Rectal smooth muscle tissue (tissue), 1 donor: ENCODE data around the gene EPRS1.
A peak's percentile ranks its signal among the peaks of the same experiment; 100 is the strongest.
"Not testable (repeated sequence)": the region's sequence is repeated elsewhere in the genome, so short reads cannot be mapped to it uniquely, and the experiment has no call there.

Source experiments
- H3K27ac ChIP-seq: one replicate; pipeline ENCODE4 v1.7.0; 2013; ENCODE audit warnings: low read depth, low read length, inconsistent platforms
- H3K27me3 ChIP-seq: one replicate; pipeline ENCODE4 v1.7.0; 2013; ENCODE audit warnings: low read length; ENCODE audit not compliant: control insufficient read depth, insufficient read depth
- H3K36me3 ChIP-seq: one replicate; pipeline ENCODE4 v1.7.0; 2013; ENCODE audit warnings: low read length; ENCODE audit not compliant: control insufficient read depth, insufficient read depth
- H3K4me1 ChIP-seq: one replicate; pipeline ENCODE4 v1.7.0; 2013; ENCODE audit warnings: low read length; ENCODE audit not compliant: control insufficient read depth, insufficient read depth
- H3K4me3 ChIP-seq: one replicate; pipeline ENCODE4 v1.7.0; 2013; ENCODE audit warnings: low read length
- H3K9ac ChIP-seq: one replicate; pipeline ENCODE4 v1.7.0; 2013; ENCODE audit warnings: low read length

The EPRS1 gene

GRCh38 chr1:220046052-220046930, at the start of gene EPRS1:
TSS of gene EPRS1 (minus strand) at chr1:220046505. CDS start at chr1:220046388, 117 bp downstream.
- peak within 1 kb of the TSS; percentile 94 for H3K4me3 ChIP-seq
- H3K27me3 ChIP-seq: no peaks in the 10 kb centered on the region
- peak within 1 kb of the TSS; percentile 66 for H3K9ac ChIP-seq
- peak within 1 kb of the TSS; percentile 86 for H3K27ac ChIP-seq
- H3K36me3 ChIP-seq: no peaks in the 10 kb centered on the region
- H3K4me1 ChIP-seq: peaks cover 4% of the 10 kb centered on the region

DNA sequence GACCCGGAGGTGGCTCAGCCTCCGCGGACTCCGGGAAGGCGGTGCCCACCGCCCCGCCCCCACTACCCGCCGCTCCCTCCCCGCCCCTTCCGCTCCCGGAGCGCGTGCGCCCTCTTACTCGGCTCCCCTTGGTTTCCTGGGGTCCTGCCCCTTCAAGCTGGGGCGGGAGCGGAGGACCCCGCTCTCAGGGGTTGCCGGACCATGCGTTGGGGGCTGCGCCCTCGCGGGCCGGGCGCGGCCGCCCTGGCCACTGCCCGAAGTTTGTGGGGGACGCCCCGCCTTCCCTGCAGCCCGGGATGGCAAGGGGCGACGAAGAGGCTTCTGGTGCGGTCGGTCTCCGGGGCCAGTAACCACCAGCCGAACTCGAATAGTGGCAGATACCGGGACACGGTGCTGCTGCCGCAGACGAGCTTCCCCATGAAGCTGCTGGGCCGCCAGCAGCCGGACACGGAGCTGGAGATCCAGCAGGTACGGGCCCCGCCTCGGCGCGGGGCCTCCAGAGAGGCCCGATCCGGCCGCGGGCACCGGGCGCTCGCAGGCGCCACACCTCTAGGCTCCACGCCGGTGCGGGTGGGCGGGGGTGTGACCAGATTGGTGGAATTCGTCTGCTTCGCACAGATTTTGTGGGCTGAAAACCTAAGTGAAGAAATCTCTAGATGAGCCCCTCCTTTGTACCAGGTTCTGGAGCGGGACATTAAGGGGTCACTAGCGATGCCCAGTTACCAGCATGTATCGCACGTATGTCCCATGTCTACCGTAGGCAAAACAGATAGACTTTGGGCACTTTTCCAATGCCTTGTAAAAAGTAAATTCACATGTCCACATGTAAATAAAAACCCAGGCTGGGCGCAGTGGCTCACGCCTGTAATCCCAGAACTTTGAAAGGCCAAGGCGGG, 48.0 kb upstream of the EPRS1 start, which contains the start of gene IARS2:
TSS of gene IARS2 (plus strand) at position 117 of the 896 bp plus-strand sequence. CDS start at position 202, 85 bp downstream.
- H3K4me1 ChIP-seq: no peaks in the 10 kb centered on the region
- H3K27ac ChIP-seq: peak within 1 kb of the TSS; percentile 77
- no peaks in the 10 kb centered on the region for H3K27me3 ChIP-seq
- no peaks in the 10 kb centered on the region for H3K36me3 ChIP-seq
- H3K9ac ChIP-seq: peak within 1 kb of the TSS; percentile 68
- H3K4me3 ChIP-seq: peak within 1 kb of the TSS; percentile 91

GRCh38 chr1:220093361-220094015, 47.2 kb upstream of the EPRS1 start:
- H3K36me3 ChIP-seq: no peaks in the 10 kb centered on the region
- H3K27ac ChIP-seq: peak overlapping the region; percentile 77
- H3K27me3 ChIP-seq: no peaks in the 10 kb centered on the region
- no peak overlapping the region for H3K4me3 ChIP-seq
- H3K9ac ChIP-seq: no peak overlapping the region
- no peaks in the 10 kb centered on the region for H3K4me1 ChIP-seq

GRCh38 chr1:220092694-220093093, 46.4 kb upstream of the EPRS1 start:
- H3K36me3 ChIP-seq: no peaks in the 10 kb centered on the region
- no peak overlapping the region for H3K9ac ChIP-seq
- no peaks in the 10 kb centered on the region for H3K27me3 ChIP-seq
- no peaks in the 10 kb centered on the region for H3K4me1 ChIP-seq
- H3K27ac ChIP-seq: no peak overlapping the region
- no peak overlapping the region for H3K4me3 ChIP-seq

- H3K9ac ChIP-seq: peak within 1 kb of the TSS; percentile 10
- H3K27ac ChIP-seq: no peak within 1 kb of the TSS
Observed at GRCh38 chr1:220089650-220090556, 43.6 kb upstream of the EPRS1 start, which contains the start of gene BPNT1. TSS of gene BPNT1 (minus strand) at chr1:220089788. CDS start at chr1:220079846, 9,942 bp downstream.

DNA sequence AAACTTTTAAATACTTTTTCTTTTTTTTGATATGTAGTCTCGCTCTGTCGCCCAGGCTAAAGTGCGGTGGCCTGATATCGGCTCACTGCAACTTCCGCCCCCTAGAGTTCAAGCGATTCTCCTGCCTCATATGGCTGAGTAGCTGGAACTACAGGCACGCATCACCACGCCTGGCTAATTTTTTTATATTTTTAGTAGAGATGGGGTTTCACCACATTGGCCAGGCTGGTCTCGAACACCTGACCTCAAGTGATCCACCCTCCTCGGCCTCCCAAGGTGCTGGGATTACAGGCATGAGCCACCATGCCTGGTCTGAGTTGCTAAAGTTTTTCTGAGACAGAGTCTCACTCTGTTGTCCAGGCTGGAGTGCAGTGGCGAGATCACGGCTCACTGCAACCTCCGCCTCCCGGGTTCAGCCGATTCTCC, 40.0 kb upstream of the EPRS1 start:
- H3K27ac ChIP-seq, H3K36me3 ChIP-seq, H3K4me1 ChIP-seq: not testable (repeated sequence)

More at GRCh38 chr1:220089650-220090556, 43.6 kb upstream of the EPRS1 start, which contains the start of gene BPNT1:
- Histone ChIP-seq H3K4me1 (no peaks in the 10 kb centered on the region), H3K36me3 (no peaks in the 10 kb centered on the region), H3K4me3 (peak within 1 kb of the TSS; percentile 74), H3K27me3 (no peaks in the 10 kb centered on the region)

DNA sequence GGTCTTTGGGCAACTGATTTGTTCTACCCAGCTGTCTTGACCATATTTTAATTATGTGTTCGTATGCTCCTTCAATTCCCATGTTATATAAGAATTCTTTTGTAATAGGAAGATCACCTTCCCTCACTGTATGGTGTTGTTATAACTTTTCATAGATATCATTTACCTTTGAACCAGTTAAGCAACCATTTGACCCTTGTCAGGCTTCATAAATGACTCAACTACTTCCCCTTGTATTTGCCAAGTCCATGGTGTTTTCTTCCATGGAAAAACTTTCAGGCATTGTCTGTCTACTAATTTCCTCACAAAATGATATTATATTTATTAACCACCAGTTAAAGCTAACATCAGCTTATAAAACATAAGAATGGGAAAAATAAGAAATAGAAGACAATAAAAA, 38.2 kb upstream of the EPRS1 start:
- Histone ChIP-seq H3K27me3 (no peaks in the 10 kb centered on the region), H3K9ac (no peak overlapping the region), H3K4me1 (no peaks in the 10 kb centered on the region), H3K4me3 (no peak overlapping the region), H3K36me3 (no peaks in the 10 kb centered on the region), H3K27ac (no peak overlapping the region)

More for the DNA sequence above, 40.0 kb upstream of the EPRS1 start:
- H3K9ac ChIP-seq, H3K27me3 ChIP-seq, H3K4me3 ChIP-seq: not testable (repeated sequence)

GRCh38 chr1:220077887-220078286, 31.6 kb upstream of the EPRS1 start:
- H3K4me3 ChIP-seq: no peak overlapping the region
- no peak overlapping the region for H3K27ac ChIP-seq
- no peak overlapping the region for H3K9ac ChIP-seq
- H3K4me1 ChIP-seq: no peaks in the 10 kb centered on the region
- H3K27me3 ChIP-seq: no peaks in the 10 kb centered on the region
- H3K36me3 ChIP-seq: no peaks in the 10 kb centered on the region

GRCh38 chr1:220076861-220077762, 30.8 kb upstream of the EPRS1 start:
- no peaks in the 10 kb centered on the region for H3K27me3 ChIP-seq
- H3K4me3 ChIP-seq: no peak overlapping the region
- no peak overlapping the region for H3K9ac ChIP-seq
- no peak overlapping the region for H3K27ac ChIP-seq
- H3K4me1 ChIP-seq: no peaks in the 10 kb centered on the region
- no peaks in the 10 kb centered on the region for H3K36me3 ChIP-seq

GRCh38 chr1:220067269-220068204, 21.2 kb upstream of the EPRS1 start:
- Histone ChIP-seq H3K4me1 (no peaks in the 10 kb centered on the region), H3K4me3 (no peak overlapping the region), H3K27me3 (no peaks in the 10 kb centered on the region), H3K36me3 (peaks cover 11% of the 10 kb centered on the region), H3K27ac (no peak overlapping the region), H3K9ac (no peak overlapping the region)
